Bronchial epithelial cell (primary cell): ENCODE data around the gene IFT88. TPM values are rescaled to one million over a fixed set of nuclear protein-coding genes. Genes with fewer than 3 reads are reported as not detected.

Experiments used
- DNase-seq: peaks from one replicate; pipeline ENCODE4 v3.0.0-alpha.2; 2010; ENCODE audit warnings: low read depth
- FAIRE-seq: peaks from 2 replicates; lab custom pipeline; 2011; peaks lifted over from hg19 to GRCh38; lab: Jason Lieb, UNC
- H3K27me3 ChIP-seq: 2 replicates; pipeline ENCODE4 v1.5.1; 2011; ENCODE audit warnings: low read length; ENCODE audit not compliant: control insufficient read depth, insufficient read depth
- H3K36me3 ChIP-seq: 2 replicates; pipeline ENCODE4 v1.5.1; 2011; ENCODE audit warnings: low read length; ENCODE audit not compliant: control insufficient read depth, insufficient read depth
- H3K4me3 ChIP-seq: 2 replicates; pipeline ENCODE4 v1.5.1; 2011; ENCODE audit warnings: mild to moderate bottlenecking, low read depth, low read length, control low read depth
- total RNA-seq: library from RNA; depleted of rRNA; stranded (reverse); fragments of >200 nt; gene quantifications from 2 replicates; pipeline ENCODE4 v1.2.1, GENCODE V29; 2014
- TF ChIP-seq, protein P1 (sequence below): IDR thresholded peaks from 2 replicates; pipeline ENCODE4 v1.5.1; 2011; ENCODE audit warnings: mild to moderate bottlenecking, moderate library complexity, low read length, control low read depth, inconsistent platforms; ENCODE audit not compliant: insufficient read depth, severe bottlenecking

Gene IFT88
- total RNA-seq, 1 donor from 2014 or later: 4.5 TPM

DNA sequence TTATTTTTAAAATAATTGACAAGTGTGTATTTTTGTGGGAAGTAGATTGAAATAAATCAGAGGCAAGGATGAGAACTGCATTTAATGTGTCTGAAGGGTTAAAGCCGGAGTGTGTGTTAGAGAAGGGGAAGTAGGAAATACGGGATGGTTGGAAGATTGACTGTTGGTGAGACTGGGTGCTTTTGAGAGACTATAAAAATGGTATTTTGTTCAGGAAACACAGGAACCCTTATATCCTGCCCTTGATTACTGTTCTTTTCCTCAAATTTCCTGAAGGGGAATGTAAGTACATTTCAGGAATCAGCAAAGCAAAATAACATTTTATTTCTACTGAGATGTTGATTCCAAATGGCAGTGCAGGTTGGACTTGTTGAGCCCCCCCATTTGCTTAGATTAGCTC, 15.1 kb downstream of the IFT88 start:
- no peaks in the 10 kb centered on the region for H3K36me3 ChIP-seq
- H3K4me3 ChIP-seq: no peak overlapping the region
- TF ChIP-seq, protein P1, sequence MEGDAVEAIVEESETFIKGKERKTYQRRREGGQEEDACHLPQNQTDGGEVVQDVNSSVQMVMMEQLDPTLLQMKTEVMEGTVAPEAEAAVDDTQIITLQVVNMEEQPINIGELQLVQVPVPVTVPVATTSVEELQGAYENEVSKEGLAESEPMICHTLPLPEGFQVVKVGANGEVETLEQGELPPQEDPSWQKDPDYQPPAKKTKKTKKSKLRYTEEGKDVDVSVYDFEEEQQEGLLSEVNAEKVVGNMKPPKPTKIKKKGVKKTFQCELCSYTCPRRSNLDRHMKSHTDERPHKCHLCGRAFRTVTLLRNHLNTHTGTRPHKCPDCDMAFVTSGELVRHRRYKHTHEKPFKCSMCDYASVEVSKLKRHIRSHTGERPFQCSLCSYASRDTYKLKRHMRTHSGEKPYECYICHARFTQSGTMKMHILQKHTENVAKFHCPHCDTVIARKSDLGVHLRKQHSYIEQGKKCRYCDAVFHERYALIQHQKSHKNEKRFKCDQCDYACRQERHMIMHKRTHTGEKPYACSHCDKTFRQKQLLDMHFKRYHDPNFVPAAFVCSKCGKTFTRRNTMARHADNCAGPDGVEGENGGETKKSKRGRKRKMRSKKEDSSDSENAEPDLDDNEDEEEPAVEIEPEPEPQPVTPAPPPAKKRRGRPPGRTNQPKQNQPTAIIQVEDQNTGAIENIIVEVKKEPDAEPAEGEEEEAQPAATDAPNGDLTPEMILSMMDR: no peak
- no peak for DNase-seq
- no peaks in the 10 kb centered on the region for H3K27me3 ChIP-seq
- FAIRE-seq: no peak

DNA sequence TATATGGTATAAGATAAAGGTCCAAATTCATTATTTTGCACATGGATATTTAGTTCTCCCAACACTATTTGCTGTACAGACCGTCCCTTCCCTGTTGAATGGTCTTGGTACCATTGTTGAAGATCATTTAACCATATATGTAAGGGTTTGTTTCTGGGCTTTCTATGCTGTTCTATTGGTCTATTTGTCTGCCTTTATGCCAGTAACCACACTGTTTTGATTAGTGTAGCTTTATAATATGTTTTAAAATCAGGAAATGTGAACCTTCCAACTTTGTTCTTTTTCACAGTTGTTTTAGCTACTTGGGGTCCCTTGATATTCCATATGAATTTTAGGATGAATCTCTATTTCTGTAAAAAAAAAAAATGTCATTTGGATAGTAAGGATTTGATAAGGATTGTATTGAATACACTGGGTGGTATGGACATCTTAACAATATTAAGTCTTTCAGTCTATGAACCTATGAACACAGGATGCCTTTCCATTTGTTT, 16.9 kb downstream of the IFT88 start:
- no peak overlapping the region for H3K4me3 ChIP-seq
- no peaks in the 10 kb centered on the region for H3K36me3 ChIP-seq
- DNase-seq (no peak), FAIRE-seq (no peak)
- TF ChIP-seq, protein P1: no peak
- H3K27me3 ChIP-seq: no peaks in the 10 kb centered on the region

DNA sequence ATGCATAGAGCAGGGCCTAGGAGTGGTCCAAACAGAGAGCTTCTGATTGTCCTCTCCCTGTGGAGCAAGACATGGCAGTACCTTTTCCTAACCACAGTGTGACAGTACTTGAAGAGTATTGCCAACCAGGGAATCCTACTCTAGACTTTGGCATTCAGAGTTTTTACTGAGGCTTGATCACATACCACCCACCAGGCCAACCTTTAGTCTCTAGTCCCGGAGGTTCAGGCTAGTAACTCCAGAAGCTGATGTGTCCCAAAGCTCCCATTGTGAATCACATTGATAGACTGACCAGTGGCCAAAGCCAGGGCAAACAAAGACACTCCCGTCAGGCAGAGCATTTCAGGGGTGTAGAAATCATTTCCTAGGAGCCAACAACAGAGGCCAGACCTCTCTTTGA, 18.4 kb downstream of the IFT88 start:
- DNase-seq (no peak), FAIRE-seq (no peak)
- TF ChIP-seq, protein P1: no peak
- Histone ChIP-seq H3K4me3 (no peak overlapping the region), H3K36me3 (no peaks in the 10 kb centered on the region), H3K27me3 (no peaks in the 10 kb centered on the region)

DNA sequence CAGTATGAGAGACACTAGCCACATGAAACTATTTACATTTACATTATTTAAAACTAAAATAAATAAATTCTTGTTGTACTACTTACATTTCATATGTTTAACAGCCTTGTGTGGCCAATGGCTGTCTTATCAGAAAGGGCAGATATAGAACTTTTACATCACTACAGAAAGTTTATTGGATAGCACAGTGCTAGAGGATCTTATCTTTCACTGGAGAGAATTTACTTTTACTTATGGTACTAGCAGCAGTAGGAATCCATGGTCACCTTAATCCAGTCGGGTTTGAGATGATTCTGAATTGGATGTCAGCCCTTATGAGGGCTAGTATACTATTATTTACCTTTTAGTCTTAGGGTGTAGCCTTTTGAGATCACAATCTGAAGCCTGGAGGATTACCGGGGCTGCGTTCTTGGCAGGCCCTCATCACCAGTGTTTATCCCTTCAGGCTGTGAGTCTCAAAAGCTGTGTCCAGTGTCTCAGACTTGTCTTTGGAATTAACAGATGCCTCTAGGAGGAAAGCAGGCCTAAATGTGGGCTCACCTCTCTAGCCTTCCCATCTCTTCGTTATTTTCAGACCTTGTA, 21.7 kb downstream of the IFT88 start:
- FAIRE-seq (no peak), DNase-seq (no peak)
- Histone ChIP-seq H3K36me3 (no peaks in the 10 kb centered on the region), H3K4me3 (no peak overlapping the region), H3K27me3 (no peaks in the 10 kb centered on the region)
- TF ChIP-seq, protein P1: no peak

DNA sequence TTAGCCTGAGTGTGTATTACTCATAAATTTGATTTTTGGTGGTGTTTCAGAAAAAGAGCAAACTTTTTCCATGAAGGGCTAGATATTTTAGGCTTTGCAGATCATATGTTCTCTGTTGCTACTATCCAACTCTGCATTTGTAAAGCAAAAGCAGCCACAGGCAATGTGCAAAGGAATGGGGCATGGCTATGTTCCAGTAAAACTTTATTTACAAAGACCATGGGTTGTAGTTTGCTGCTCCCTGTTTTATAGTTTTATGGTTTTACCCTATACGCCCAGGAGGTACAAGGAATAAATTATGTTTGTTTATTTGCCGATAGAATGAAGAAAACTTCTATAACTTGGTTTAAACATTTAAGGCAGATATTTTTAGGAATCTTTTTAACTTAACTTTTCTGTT, 23.6 kb downstream of the IFT88 start:
- no peak for DNase-seq
- TF ChIP-seq, protein P1: no peak
- no peak overlapping the region for H3K4me3 ChIP-seq
- H3K27me3 ChIP-seq: no peaks in the 10 kb centered on the region
- no peak for FAIRE-seq
- no peaks in the 10 kb centered on the region for H3K36me3 ChIP-seq

DNA sequence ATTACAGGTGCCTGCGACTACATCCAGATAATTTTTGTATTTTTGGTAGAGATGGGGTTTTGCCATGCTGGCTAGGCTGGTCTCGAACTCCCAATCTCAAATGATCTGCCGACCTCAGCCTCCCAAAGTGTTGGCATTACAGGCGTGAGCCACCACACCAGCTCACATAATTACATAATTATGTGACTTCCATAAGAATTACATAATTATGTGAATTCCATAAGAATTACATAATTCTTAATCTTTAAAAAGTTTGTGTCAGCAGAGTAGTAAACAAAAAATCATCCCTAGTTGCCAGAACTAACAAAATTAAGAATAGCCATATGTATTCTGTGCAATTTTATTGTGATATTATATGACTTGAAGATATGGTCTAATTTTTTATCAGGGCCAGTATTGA, 25.6 kb downstream of the IFT88 start:
- H3K36me3 ChIP-seq: no peaks in the 10 kb centered on the region
- FAIRE-seq (no peak), DNase-seq (no peak)
- H3K27me3 ChIP-seq: no peaks in the 10 kb centered on the region
- no peak overlapping the region for H3K4me3 ChIP-seq
- TF ChIP-seq, protein P1: no peak
